Glutamatergic neuron (in vitro differentiated cells): ENCODE results near the gene CHI3L1. TPM values are rescaled to one million over a fixed set of nuclear protein-coding genes. Genes with fewer than 3 reads are reported as not detected.

Experiments
- DNase-seq: peaks from one replicate; pipeline ENCODE4 v3.0.0; 2022
- H3K27ac Mint-ChIP-seq: one replicate; pipeline ENCODE4 v1.8.0; 2020; ENCODE audit warnings: mild to moderate bottlenecking, mixed read lengths, inconsistent platforms; ENCODE audit not compliant: unreplicated experiment
- H3K27me3 Mint-ChIP-seq: one replicate; pipeline ENCODE4 v1.8.0; 2020; ENCODE audit warnings: mild to moderate bottlenecking, moderate library complexity, mixed read lengths, inconsistent platforms; ENCODE audit not compliant: unreplicated experiment
- H3K36me3 Mint-ChIP-seq: one replicate; pipeline ENCODE4 v1.8.0; 2020; ENCODE audit warnings: mild to moderate bottlenecking, mixed read lengths, inconsistent platforms; ENCODE audit not compliant: unreplicated experiment
- H3K4me1 Mint-ChIP-seq: one replicate; pipeline ENCODE4 v1.8.0; 2020; ENCODE audit warnings: mild to moderate bottlenecking, low read depth, mixed read lengths, inconsistent platforms; ENCODE audit not compliant: unreplicated experiment
- H3K4me3 Mint-ChIP-seq: one replicate; pipeline ENCODE4 v1.8.0; 2020; ENCODE audit warnings: mild to moderate bottlenecking, mixed read lengths, inconsistent platforms; ENCODE audit not compliant: unreplicated experiment
- H3K9me3 Mint-ChIP-seq: one replicate; pipeline ENCODE4 v1.8.0; 2020; ENCODE audit warnings: mild to moderate bottlenecking, moderate library complexity, mixed read lengths, inconsistent platforms; ENCODE audit not compliant: unreplicated experiment
- total RNA-seq: library from RNA; stranded (reverse); fragmentation: NEBNext Ultra II Directional; extraction: Animal tissue kit (Norgen Biotek cat#: 25700); gene quantifications from one replicate; pipeline ENCODE4 v1.2.1, GENCODE V29; 2021; ENCODE audit not compliant: unreplicated experiment
- TF ChIP-seq, protein P1 (sequence below): fragments of 200-600 bp; sonication (generic); IDR thresholded peaks from one replicate; pipeline ENCODE4 v1.5.0; 2021; ENCODE audit not compliant: partially characterized antibody, unreplicated experiment

CHI3L1 gene
- total RNA-seq, 1 donor from 2014 or later: not detected

DNA sequence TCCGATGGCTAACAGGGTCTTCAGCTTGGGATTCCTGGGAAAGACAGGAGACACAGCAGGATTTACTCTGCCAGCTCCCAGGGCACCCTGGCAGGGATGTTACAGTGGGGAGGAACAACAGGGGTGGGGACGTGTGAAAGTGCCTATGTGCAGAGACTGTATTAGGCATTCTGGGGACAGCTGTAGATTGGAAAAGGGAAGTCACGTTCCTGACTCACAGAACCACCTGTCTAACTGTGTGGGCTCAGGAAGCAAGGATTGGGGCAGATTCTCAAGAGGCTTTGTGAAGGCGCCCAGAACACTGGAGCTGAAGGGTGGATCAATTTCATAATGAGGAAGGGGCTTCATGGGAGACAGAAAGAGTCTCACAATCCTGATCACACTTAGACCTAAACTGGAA, 38.6 kb upstream of the CHI3L1 start:
- Mint-ChIP-seq H3K4me1 (peaks cover 7% of the 10 kb centered on the region), H3K9me3 (peaks cover 2% of the 10 kb centered on the region), H3K36me3 (peaks cover 7% of the 10 kb centered on the region), H3K27ac (no peak overlapping the region), H3K27me3 (peaks cover 13% of the 10 kb centered on the region), H3K4me3 (no peak overlapping the region)
- no peak for DNase-seq
- TF ChIP-seq, protein P1, sequence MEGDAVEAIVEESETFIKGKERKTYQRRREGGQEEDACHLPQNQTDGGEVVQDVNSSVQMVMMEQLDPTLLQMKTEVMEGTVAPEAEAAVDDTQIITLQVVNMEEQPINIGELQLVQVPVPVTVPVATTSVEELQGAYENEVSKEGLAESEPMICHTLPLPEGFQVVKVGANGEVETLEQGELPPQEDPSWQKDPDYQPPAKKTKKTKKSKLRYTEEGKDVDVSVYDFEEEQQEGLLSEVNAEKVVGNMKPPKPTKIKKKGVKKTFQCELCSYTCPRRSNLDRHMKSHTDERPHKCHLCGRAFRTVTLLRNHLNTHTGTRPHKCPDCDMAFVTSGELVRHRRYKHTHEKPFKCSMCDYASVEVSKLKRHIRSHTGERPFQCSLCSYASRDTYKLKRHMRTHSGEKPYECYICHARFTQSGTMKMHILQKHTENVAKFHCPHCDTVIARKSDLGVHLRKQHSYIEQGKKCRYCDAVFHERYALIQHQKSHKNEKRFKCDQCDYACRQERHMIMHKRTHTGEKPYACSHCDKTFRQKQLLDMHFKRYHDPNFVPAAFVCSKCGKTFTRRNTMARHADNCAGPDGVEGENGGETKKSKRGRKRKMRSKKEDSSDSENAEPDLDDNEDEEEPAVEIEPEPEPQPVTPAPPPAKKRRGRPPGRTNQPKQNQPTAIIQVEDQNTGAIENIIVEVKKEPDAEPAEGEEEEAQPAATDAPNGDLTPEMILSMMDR: no peak

- DNase-seq: no peak
- TF ChIP-seq, protein P1: no peak
- no peak overlapping the region for H3K27ac Mint-ChIP-seq
- no peak overlapping the region for H3K4me3 Mint-ChIP-seq
- no peaks in the 10 kb centered on the region for H3K9me3 Mint-ChIP-seq
- peaks cover 7% of the 10 kb centered on the region for H3K36me3 Mint-ChIP-seq
- H3K27me3 Mint-ChIP-seq: peaks cover 12% of the 10 kb centered on the region
- peaks cover 5% of the 10 kb centered on the region for H3K4me1 Mint-ChIP-seq
Observed at GRCh38 chr1:203223012-203223775, 36.7 kb upstream of the CHI3L1 start.

DNA sequence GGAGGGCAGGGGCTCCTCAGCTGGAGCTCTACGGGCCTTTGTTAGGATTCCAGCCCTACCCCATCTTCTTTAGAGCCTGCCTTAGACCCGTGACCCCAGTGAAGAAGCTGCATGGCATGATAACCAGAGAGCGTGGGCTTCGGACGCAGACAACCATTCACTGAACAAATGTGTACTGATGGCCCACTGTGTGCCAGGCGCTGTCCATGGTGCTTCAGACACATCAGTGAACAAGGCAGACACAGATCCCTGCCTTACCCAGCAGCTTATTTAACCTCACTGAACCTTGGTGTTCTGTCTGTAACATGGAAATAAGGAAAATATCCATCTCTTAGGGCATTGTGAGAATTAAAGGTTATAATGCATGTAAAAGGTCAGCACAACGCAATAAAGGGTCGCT, 33.4 kb upstream of the CHI3L1 start:
- TF ChIP-seq, protein P1: no peak
- Mint-ChIP-seq H3K27ac (no peak overlapping the region), H3K4me3 (no peak overlapping the region), H3K27me3 (peaks cover 4% of the 10 kb centered on the region), H3K4me1 (peaks cover 17% of the 10 kb centered on the region), H3K9me3 (peaks cover 2% of the 10 kb centered on the region), H3K36me3 (no peaks in the 10 kb centered on the region)
- DNase-seq: no peak

DNA sequence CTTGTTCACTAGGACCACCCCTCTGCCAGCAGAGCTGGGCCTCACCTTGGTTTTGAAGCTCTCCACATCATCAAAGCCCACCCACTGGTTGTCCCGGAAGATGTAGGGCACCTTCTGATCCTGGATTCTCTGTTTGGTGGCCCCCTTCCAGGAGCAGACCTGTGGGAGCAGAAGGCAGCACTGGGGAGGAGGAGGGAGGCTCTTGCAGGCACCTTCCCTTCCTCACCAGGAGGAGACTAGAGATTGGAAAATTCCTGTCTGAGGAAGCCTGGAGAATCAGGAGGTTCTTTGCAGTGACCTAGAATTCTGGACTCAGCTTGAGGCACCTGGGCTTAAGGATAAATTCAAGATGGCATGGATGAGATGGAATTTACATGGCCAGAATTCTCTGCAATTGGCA, 32.7 kb upstream of the CHI3L1 start:
- no peak for DNase-seq
- Mint-ChIP-seq H3K9me3 (peaks cover 2% of the 10 kb centered on the region), H3K27ac (no peak overlapping the region), H3K27me3 (peaks cover 3% of the 10 kb centered on the region), H3K4me1 (peaks cover 17% of the 10 kb centered on the region), H3K36me3 (no peaks in the 10 kb centered on the region), H3K4me3 (no peak overlapping the region)
- TF ChIP-seq, protein P1: no peak

DNA sequence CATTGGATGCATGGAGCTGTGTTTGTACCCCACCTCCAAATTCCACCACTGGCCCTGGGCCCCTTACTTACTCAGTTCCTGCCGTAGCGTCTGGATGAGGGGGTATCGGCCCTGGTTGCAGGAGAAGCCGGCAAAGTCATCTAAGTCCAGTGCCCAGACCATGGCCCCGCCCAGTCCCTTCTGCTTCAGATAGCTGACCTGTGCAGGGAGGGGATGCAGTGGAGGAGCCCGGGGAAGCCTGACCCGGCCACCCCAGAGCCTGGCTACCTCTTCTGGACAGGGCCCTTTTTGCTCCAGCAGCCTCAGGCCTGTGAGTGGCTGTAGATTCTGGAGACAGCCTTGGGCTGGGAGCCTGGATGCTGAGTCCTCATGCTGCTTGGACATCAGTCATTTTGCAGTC, 31.2 kb upstream of the CHI3L1 start:
- H3K9me3 Mint-ChIP-seq: peaks cover 2% of the 10 kb centered on the region
- H3K36me3 Mint-ChIP-seq: no peaks in the 10 kb centered on the region
- peaks cover 17% of the 10 kb centered on the region for H3K4me1 Mint-ChIP-seq
- no peak overlapping the region for H3K4me3 Mint-ChIP-seq
- TF ChIP-seq, protein P1: no peak
- no peak for DNase-seq
- no peak overlapping the region for H3K27ac Mint-ChIP-seq
- H3K27me3 Mint-ChIP-seq: peaks cover 5% of the 10 kb centered on the region
